ENCODE measurements around the gene FGF1.
A peak's percentile ranks its signal among the peaks of the same experiment; 100 is the strongest.

FGF1 gene

GRCh38 chr5:142585451-142585850 is 100.4 kb downstream of the FGF1 start:
- DNase-seq (ENCODE audit: low spot score): no peak

DNA sequence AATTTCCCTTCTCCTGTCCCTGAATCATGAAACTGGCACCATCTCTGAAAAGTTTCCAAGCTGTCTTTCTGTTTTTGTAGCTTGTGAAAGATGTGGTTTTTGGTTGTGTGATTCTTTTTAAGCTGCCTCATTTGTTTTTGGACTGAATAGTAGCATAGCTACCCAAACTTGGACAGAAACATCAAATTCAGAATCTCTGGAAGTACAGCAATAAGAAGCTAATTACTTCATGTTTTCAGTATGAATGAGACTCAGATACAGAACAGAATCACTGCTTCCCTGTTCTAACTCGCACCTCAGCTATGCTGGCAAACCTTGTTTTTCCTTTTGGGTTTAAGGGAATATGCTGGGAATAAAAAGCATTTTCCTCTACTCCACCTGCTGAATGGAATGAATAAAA is 101.0 kb downstream of the FGF1 start:
- no peak for DNase-seq (ENCODE audit: low spot score)

DNA sequence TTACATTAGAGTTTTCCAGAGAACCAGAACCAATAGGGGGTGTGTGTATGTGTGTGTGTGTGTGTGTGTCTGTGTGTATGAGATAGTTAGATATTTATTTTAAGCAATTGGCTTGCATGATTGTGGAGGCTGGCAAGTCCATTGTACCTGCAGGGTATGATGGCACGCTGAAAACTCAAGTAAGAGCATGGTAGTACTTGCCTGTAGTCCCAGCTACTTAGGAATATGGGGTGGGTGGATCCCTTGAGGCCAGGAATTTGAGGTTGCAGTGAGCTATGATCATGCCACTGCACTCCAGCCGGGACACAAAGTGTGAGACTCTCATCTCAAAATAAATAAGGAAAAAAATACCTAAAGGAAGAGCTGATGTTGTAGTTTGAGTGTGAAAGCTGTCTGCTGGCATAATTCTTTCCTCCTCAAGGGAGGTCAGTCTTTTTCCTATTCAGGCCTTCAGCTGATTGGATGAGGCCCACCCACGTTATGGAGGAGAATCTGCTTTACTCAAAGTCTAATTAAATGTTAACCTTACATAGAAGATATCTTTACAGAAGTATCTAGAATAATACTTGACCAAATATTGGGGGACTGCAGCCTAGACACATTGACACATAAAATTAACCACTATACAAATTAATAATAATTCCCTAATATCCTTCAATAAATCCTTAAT is 107.6 kb downstream of the FGF1 start:
- DNase-seq (ENCODE audit: low spot score): no peak

DNA sequence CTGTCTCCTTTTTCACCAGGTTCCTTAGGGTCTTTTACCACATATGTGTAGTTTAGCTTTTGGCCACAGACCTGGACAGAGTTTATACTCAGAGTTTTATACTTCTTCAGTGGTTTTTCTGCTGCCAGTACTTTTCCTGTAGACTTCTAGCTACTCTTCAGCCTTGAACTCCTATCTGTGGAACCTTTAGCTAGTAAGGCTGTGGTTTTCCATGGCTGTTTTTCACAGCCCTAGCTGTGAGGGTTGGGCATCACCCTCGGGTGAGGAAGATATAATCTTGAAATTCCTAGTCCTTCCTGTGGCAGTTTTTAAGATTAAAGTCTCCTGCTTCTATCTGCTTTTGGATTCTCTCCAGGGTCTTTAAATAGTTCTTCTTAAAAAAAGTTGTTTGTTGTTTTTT is 109.1 kb downstream of the FGF1 start:
- no peak for DNase-seq (ENCODE audit: low spot score)

DNA sequence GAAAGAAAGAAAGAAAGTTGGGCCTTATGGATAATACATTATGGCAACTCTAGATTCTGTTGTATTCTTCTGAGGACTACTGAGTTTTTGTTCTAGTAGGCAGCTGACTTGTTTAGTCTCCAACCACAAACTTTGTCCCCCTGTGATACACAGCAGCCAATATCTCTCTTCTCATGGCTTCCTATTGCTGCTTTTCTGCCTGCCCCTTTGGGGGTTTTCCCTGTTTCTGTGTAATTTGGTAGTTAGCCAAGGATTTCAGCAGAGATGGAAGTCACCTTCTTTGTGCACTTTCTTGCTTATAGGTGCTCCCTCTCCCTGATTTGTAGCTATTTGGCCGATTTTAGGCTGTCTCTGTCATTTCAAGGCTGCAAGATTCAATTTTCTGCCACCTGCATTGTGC is 109.6 kb downstream of the FGF1 start:
- no peak for DNase-seq (ENCODE audit: low spot score)

GRCh38 chr5:142572006-142572405 is 113.9 kb downstream of the FGF1 start:
- DNase-seq (ENCODE audit: low spot score): no peak

DNA sequence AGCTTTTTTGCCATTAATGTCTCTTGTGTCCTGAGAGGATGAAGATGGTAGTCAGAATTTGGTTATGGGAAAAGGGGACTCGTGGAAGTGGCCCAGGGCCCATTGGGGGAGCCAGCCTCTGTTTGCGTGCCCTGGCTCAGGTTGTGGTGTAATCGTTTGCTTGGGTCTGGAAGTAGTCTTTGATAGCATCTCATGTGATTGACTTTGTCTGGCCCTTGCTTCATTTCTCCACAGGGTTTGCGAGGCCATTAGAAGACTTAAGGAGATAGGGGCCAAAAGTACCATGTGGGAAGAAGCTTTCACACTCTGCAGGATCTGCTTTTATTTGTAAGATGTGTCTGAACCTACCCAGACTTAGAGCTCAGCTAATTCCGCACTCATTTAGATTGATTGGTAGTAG is 114.5 kb downstream of the FGF1 start:
- no peak for DNase-seq (ENCODE audit: low spot score)

GRCh38 chr5:142569905-142570304 is 116.0 kb downstream of the FGF1 start:
- DNase-seq (ENCODE audit: low spot score): no peak

DNA sequence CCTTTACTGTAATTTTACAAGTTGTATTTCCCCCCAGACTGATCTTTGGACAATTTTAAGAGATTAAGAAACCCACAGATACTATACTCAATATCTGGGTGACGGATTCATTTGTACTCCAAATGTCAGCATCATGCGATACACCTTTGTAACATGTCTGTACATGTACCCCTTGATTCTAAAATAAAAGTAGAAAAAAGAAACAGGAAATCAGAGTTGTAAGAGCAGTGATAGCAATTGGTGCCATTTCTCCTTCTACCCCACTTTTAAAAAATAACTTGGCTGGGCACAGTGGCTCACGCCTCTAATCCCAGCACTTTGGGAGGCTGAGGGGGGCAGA is 116.9 kb downstream of the FGF1 start:
- no peak for DNase-seq (ENCODE audit: low spot score)

DNA sequence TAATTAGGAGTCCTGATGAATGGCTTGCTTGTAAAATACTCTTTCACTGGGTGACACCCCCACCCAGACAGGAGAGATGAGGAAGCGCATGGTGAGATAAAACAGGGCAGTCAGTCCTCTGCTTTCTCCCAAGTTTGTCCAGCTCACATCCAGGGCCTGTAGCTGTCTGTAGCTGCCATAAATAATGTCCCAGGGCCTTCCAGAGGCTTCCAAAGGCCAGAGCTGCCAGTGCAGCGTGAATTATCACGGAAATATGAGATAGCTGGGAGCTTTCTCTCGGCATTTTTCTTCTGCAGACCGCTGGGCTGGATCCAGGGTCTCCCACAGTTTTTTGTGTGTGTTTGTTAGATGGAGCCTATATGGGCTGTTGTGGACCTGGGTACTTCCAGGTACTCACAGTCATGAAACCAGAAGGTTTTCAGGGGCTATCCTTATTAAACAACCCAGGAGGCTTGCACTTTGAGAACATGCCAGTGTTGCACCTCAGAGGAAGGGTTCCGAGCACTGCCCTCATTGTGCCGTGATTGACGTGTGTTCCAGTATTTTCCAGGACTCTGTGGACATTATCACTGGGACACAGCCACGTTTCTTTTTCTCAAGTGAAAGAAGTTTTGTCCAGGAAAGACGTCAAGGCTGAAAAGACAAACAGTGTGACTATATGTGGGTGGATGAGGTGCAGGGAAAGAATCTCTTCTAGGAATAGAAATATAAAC is 117.5 kb downstream of the FGF1 start:
- DNase-seq (ENCODE audit: low spot score): no peak

GRCh38 chr5:142561486-142562097 is 124.3 kb downstream of the FGF1 start:
- no peak for DNase-seq (ENCODE audit: low spot score)

DNA sequence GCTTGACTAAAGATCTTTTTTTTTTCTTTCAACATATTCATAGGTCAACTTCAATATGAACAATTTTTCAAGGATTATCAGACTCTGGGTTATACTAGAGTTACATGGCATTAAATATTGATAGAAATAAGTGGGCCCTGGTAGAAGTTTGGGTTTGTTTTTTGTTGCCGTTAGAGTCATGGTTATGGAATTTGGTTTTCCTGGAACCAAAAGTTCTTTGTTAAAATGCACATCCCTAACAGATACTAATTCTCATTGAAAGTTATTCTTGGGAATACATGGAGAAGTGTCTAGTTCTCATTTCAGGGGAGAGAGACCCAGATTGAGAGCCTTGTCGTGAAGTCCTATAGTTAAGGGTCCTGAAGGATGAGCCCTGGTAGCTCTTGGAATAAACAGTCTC is 124.9 kb downstream of the FGF1 start:
- DNase-seq (ENCODE audit: low spot score): no peak

DNA sequence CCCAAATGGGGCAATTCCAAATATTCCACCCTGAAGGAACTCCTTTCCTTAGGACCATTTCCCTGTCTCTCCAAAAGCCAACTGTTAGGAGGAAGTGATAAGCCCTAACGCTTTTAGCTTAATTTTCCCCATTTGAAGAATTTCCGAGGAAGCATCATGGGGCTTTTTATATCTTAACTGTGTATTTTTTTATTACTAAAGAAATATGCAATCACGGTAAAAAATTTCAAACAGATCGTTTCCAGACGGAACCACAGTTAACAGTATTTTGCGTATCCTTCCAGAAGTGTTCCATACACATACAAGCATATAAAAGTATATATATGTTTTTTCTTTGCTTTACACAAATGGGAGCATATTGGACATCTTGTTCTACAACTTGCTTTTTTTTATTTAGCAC is 133.8 kb downstream of the FGF1 start:
- DNase-seq (ENCODE audit: low spot score): no peak

- DNase-seq (ENCODE audit: low spot score): no peak
Observed at GRCh38 chr5:142551338-142552067, 134.4 kb downstream of the FGF1 start.

GRCh38 chr5:142550471-142550870 is 135.4 kb downstream of the FGF1 start:
- DNase-seq (ENCODE audit: low spot score): no peak

DNA sequence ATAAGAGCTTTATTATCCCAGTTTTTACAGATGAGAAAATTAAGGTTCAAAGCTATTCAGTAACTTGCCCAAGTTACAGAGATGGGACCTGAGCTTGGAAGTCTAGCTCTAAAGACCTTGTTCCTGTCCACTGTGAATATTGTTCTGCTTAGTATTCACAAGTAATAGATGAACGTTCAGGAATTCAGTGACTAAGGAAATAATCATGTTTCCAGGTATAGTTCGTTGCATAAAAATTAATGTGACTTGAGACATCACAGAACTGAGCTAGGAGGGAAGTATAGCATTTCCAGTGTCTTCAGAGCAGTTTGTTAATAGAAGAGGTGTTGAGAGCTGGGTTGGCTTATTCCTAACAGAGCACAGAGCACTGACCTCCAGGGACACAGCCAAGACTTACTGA is 136.1 kb downstream of the FGF1 start:
- no peak for DNase-seq (ENCODE audit: low spot score)

GRCh38 chr5:142548739-142549275 is 137.1 kb downstream of the FGF1 start:
- peak; percentile 79 for DNase-seq (ENCODE audit: low spot score)

- DNase-seq (ENCODE audit: low spot score): no peak
Observed at GRCh38 chr5:142547445-142548380, 138.2 kb downstream of the FGF1 start.

DNA sequence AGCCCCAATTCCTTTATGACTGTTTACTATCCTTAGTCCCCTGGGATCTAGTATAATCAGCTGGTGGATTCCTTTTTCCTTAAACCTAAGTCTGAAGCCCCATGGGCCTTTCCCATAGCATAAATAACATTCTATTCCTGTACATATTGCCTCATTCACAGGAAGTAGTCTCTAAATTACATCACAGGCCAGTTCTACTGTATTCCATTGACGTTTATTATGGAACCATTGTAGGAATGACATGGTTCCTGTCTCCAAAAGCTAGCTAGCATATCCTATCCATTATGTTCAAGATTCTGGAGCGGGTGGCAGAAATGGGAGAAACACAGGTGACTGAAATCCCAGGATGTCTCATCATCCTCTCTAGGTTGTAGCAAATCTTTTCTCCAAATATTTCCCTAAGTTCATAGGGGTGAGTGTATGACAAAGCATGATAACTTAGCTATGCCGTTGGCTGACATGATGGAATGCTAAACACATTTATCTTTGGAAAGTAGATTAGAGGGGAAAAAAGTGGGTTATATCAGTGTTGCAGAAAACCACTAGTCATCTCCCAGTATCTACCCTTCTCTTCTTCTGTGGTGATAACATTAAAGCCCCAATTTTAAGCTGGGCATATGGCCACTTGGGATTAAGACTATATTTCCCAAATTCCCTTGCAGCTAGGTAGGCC is 140.1 kb downstream of the FGF1 start:
- no peak for DNase-seq (ENCODE audit: low spot score)

DNA sequence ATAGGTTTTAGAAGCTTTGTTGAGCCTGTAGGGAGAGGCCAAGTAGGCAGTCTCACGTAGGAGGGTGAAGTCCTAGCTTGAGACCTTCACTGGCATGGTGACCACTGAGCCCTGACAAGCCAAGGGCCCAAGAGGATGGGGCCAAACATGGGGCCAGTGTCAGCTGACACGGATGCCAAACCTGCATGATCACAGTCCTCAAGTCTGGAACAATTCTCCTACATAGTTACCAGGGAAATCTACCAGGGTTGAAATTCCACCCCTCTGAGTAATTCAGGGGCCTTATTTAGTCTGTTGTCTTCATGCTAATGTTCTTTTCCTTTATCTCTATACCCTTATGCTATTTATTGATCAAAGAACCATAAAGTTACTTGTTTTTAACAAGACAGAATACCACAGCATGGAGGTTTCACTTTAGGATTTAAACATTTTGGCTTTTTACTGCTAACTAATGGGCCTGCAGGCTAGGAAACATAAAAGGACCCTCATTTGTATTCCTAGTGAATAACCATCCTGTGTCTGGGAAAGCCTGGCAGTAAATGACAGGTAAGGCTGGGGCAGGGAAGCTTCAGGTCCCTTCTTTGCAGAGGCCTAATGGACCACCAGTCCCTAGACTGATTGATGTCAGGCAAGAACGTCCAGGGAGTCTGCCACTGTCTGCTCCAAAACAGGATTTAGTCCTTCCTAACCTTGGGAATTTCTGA is 140.8 kb downstream of the FGF1 start:
- no peak for DNase-seq (ENCODE audit: low spot score)

Measured in SK-N-DZ (cell line).